Brain pericyte (primary cell): ENCODE measurements around the gene KATNA1.
"Not testable (repeated sequence)": the region's sequence is repeated elsewhere in the genome, so short reads cannot be mapped to it uniquely, and the experiment has no call there.

Experiments
- DNase-seq: peaks from one replicate; pipeline ENCODE4 v3.0.0-alpha.2; 2012; ENCODE audit warnings: low read depth, low spot score

Gene KATNA1

DNA sequence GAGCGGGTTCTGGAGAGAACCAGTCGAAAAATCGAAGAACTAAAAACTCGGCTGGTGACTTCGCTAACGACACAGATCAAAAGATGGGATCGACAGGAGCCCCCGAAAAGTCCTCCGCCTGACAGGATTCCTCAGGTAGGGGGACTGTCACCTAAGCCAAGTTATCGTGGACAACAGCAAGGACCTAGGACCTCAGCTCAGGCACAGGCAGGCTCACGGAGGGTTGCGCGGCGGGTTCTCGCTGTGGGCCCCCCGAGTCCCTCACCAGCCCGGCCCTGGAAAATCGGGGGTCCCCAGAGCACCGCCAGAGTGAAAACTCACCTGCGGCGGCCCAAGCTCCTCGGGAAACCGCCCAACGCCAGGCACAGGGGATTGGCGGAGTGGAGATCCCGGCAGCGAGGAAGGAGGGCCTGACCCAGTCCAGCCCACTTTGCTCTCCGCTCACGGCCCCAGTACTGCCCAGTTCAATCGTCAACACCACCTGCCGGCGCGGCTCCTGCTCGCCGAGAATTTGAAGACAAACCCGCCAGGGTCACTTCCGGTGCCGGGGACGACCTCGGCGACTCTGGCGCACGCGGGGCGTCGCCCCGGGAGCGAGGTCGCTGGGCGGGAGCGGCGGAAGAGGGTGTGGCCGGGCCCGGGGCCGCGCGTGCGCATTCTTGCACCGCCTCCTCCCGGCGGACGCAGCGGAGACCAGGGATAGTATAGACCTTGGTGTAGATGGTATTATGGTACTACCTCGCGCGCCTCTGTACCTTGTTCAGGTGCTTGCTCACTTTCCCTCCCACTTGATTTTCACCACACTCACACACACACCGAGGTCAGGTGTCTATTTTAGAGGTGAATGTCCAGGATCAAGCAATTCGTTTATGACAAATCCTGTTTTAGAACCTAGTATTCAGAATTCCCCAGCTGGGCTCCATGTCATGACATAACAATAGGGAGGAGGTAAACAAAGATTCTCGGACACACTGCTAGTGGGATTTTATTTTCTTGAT lies at the start of gene KATNA1:
TSS of gene KATNA1 (minus strand) at position 567 of the 998 bp plus-strand sequence. CDS start 10,167 bp downstream, outside the sequence.
- peak; percentile 27 for DNase-seq

DNA sequence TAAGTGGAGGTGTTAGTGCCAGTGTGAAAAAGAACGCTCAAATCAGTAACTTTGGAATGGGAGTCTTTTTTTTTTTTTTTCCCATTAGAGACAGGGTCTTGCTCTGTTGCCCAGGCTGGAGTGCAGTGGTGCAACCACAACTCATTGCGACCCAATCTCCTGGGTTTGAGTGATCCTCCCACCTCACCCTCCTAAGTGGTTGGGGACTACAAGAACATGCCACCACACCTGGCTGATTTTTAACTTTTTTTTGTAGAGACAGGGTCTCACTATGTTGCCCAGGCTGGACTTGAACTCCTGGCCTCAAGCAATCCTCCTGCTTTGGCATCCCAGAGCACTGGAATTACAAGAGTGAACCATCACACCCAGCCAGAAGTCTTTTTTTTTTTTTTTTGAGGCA lies 49.7 kb upstream of the KATNA1 start:
- DNase-seq, result no peak

DNA sequence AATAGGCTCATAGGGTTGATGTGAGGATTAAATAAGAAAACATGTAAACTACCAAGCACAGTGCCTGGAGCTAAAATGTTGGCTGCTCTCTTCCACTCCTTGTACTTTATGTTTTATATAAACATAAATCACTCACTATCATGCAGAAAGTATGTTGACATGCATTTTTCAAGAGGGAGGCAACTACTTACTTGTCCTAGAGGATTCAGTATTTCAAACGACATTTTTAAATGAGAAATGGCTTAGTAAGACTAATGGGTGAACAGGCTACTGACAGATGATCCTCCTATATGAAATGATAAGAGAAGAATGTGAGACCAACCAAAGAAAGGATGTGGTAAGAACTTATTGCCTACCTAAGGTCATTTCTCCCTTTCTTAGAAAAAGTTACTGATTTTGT lies 48.4 kb upstream of the KATNA1 start:
- DNase-seq, result no peak

DNA sequence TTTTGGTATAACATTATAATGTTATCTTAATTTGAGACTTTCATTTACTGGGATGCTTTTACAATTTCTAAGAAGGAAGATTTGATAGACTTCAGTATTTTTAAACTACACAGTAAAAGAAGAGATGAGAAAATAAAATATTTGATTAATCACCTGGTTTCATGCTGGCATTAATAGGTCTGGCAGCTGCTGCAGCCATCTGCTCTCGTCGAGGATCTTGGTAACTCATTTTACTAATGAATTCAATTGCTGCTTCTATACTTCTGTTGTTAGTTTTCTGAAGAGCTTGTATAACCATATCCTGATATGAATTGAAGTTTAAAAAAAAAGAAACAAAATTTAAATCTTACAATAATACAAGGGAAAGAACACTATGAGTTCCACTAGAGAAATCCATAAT lies 46.4 kb upstream of the KATNA1 start:
- no peak for DNase-seq

DNA sequence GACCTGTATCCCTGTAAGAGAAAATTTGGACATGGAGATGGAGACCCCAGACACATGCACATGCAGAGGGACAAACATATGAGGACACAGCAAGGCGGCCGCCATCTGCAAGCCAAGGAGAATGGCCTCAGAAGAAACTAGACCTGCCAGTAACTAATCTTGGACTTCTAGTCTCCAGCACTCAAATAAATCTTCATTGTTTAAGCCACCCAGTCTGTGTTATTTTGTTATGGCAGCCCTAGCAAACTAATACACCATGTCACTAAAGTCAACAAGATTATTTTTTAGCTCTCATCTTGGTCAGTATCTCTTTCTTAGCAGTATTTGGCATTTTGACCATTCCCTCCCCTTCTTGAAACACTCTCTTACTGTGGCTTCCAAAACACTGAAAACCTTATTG lies 42.7 kb upstream of the KATNA1 start:
- no peak for DNase-seq

DNA sequence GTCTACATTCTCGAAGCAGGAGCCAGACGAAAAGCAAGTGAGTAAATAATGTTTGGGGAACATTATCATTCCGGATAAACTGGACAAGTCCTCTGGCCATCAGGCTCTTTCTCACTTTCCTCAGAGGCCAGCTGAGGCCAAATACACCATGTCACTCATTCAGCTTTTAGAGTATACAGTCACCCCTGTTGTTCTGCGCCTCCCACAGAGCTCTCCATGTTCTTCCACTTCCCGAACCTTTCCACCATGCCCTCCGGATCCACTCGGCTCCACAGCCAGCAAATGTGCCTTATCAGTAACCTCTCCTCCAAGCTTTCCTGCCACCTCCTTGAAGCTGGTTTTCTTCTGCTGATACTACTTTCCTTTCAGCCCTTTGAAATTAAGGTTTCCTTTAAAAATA lies 37.7 kb upstream of the KATNA1 start:
- no peak for DNase-seq

DNA sequence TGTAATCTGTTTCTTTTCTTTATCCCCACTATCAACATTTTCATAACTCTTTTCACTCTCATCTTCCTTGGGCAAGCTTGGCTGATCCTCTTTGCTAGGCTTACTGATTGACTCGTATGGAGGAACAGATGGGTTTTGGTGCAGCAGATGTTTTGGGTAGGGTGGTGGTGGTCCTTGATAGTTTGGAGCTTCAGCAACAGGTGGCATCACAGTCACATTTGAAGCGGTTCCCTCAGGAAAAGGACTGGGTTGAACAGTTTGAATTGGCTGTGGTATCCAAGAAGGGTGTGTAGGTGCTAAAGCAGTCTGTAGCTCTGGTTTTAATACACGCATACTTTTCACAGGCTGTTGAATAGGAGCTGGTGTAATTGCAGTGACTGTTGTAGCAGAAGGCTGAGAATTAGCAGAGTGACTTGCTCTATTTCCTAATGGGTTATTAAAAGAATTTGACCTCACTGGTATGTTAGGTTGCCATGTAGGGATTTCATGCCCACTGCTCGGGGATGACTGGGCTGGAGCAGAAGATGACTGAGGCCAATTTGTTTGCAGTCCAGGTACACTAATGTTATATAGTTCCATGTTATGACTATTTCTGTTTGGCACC lies 34.8 kb upstream of the KATNA1 start:
- no peak for DNase-seq

DNA sequence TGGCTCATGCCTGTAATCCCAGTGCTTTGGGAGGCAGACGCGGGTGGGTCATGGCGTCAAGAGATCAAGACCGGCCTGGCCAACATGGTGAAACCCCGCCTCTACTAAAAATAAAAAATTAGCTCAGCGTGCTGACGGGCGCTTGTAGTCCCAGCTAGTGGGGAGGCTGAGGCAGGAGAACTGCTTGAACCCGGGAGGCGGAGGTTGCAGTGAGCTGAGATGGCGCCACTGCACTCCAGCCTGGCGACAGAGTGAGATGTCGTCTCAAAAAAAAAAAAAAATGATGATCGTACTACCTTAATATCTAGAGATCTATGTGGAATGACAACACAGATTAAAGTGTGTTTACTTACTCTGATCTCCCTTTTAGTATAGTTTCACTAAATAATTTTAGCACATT lies 33.3 kb upstream of the KATNA1 start:
- not testable (repeated sequence) for DNase-seq

DNA sequence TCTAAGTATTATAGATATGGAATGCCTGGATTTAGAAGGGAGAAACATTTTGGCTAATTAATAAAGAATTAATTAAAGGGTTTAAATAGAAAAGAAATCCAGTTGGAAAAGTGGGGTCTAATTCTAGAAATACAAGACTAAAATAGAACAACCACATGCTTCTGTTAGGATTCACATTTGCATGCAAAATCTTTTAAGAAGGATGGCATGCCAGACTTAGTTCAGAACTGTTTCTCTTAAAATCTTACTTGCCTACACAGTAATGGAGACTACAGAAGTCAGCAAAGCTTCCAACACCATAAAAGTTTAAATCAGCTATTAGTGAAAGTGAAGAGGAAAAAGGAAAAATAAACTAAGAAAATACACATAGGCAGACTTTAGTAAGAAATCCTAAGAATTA lies 32.7 kb upstream of the KATNA1 start:
- DNase-seq, result no peak

DNA sequence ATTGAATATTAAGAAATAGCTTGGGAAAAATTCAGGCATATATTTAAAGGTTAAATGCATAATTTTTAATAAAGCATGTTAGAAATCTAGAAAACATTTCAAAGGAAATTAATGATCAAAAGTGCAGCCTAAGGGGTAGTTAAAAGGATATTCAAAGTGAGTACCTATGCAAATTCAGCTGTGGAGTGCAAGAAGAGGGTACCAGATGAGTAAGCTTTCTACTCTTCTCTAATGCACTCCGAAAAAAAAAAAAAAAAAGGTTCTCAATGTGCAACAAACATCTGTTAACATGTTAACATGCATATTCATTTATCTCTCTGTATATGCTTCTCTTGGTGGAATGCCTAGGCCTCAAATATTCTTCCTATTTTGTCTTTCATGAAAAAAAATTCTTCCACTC lies 32.0 kb upstream of the KATNA1 start:
- DNase-seq, result no peak

DNA sequence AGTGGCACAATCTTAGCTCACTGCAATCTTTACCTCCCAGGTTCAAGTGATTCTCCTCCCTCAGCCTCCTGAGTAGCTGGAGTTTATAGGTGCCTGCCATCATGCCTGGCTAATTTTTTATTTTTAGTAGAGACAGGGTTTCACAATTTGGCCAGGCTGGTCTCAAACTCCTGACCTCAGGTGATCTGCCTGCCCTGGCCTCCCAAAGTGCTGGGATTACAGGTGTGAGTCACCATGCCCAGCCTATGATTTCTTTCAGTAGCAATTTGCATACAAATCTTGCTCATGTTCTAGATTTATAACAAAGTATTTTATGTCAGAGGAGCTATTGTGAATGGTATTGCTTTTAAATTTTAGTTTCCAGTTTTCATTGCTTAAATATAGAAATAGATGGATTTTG lies 23.8 kb upstream of the KATNA1 start:
- not testable (repeated sequence) for DNase-seq

DNA sequence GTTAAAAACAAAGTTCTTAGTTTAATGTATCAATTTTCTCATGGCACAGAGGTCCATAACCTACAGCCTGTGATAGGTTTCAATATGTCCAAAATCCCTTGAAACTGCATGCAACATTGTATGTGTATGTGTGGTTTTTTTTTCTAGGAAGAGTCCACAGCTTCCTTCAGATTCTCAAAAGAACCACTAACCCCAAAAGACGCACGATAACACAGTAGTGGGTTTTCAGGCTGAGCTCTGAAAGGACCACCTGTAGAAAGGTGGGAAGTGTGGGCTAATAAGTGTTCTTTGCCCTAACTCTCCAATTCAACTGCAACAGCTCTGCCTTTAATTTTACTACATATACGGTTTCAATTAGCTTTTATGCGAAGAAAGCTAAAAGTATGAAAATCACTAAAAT lies 11.5 kb upstream of the KATNA1 start:
- no peak for DNase-seq

DNA sequence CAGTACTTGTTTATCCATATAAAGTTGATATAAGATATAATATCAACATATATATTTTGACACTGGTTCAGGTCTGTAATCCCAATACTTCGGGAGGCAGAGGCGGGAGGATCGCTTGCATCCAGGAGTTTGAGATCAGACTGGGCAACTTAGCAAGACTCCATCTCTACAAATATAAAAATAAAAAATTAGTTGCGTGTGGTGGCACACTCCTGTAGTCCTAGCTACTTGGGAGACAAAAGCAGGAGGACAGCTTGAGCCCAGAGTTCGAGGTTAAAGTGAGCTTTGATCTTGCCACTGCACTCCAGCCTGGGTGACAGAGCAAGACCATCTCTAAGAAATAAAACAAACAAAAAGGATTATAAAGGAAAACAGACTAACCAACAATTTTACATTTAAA lies 8.9 kb upstream of the KATNA1 start:
- no peak for DNase-seq

DNA sequence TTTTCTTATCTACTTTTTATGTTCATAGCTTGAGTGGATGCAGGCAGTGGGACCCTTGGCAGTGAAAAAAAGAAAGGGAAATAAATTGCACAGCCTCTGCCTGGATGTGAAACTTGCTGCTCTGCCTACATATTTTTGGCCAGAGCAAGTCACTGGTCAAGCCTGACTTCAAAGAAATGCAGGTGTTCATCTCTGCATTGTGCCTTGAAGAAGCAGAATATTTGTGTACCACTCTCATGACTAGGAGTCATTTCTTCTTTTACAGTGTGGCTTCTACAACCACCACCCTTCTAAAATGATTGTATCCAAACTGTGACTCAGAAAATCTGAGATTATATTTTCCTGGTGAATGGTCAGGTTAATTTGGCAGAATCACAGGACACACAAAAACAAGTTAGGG lies 2.5 kb upstream of the KATNA1 start:
- DNase-seq, result no peak

DNA sequence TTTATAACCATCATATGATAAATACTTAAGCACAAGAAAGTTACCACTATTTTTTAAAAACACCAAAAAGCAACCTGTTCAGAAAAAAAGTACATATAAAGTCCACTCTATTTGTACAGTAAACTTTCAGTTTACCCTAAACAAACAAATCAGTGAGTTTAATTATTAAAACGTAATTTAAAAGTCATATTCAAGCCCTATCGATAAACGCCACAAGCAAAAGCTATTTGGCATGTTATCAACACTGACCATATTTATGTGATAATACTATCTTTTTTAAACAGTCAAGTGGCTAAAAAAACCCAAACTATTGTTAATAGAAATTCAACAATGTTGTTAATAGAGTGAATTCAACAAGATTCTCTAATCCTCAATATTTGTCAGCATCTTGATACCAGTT lies 1.9 kb downstream of the KATNA1 start:
- DNase-seq, result no peak

DNA sequence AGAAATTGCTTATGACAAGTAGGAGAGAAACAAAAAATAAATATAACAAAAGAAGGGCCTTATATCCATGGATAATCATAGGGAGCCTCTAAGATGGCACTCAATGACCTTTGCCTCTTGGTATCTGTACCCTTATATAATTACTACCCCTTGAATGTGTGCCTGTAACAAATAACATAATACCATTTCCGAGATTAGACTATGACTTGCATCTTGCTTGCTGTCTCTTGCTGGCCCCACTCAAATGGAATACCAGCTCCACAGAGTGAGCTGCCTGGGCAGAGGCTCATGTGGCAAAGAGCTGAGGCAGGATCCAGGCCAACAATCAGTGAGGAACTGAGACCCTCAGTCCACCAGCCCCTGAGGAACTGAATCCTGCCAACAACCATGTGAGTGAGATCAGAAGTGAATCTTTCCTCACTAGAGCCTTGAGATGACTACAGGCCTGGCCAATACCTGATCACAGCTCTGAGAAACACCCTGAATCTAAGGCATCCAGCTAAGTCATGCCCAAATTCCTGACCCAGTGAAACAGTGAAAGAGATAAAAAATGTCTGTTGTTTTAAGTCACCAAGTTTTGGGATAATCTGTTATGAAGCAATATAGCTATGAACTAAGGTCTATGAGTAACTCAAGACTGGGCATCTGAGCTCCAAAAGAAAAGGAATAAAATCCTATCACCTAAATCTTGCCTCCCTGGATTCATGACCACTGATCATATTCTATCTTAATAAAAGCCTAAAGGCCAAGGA lies 5.5 kb downstream of the KATNA1 start:
- DNase-seq, result no peak

DNA sequence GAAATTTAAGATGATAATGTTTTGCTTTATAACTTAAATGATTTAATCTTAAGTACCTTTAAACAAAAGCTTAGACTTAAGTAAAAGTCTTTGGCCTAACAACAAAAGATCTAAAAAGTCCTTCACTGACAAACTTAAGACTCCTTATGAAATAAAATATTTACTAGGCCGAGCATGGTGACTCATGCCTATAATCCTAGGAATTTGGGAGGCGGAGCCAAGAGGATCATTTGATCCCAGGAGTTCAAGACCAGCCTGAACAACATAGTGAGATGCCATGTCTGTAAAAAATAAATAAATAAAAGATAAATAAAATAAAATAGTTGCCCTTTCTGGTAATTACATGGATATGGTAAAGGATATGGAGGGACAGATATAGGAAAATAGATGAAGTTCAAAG lies 12.4 kb downstream of the KATNA1 start:
- no peak for DNase-seq

DNA sequence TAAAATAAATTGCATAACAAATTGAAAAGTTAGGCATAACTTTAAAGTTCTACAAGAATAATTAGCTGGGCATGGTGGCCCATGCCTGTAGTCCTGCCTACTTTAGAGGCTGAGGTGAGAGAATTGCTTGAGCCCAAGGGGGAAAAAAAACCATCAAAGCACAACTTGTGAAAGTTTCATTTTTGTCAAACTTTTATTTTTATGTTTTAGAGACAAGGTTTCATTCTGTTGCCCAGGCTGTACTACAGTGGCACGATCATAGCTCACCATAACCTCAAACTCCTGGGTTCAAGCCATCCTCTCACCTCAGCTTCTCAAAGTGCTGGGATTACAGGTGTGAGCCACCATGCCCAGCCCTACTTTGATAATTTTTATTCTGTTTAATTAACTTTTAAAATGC lies 14.2 kb downstream of the KATNA1 start:
- no peak for DNase-seq

DNA sequence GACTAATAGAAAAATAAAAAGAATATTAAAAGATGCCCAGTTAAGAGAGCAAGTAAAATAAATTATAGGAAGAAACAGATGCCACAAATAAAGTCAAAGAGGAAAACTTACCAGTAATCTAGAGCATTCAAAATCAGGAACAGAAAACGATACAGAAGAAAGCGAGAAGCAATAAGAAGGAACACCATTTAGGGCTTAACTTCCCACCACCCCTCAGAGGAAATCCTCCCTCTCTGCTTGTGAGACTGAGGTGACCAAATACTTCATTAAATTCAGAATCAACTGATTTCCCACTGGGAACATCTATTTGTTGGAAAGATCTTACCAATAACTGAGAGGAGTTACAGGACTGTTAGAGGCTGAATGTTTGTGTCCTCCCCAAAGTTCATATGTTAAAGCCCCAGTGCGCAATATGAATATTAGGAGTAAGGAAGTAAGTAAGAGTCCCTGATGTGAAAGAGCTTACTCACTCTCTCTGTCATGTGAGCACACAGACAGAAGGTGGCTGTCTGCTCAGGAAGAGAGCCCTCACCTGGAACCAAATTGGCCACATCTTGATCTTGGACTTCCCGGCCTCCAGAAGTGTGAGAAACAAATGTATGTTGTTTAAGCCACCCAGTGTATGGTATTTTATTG lies 19.5 kb downstream of the KATNA1 start:
- no peak for DNase-seq

DNA sequence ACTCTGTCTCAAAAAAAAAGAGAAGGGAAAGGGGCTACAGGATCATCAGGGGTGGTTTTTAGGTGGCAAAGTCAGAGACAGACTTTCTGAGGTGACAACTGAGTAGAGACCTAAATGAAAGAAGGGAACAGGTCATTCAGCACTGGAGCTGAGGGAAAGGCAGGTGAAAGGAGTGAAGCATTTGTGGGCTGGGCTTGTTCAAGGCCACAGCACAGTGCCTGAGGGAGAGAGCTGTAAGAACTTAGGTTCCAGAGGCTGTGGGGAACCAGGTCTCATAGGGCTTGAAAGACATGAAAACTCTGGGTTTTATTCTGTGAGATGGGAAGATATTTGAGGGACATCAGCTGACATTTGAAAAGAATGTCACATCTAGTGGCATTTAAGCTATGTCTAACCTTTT lies 20.8 kb downstream of the KATNA1 start:
- DNase-seq, result no peak

DNA sequence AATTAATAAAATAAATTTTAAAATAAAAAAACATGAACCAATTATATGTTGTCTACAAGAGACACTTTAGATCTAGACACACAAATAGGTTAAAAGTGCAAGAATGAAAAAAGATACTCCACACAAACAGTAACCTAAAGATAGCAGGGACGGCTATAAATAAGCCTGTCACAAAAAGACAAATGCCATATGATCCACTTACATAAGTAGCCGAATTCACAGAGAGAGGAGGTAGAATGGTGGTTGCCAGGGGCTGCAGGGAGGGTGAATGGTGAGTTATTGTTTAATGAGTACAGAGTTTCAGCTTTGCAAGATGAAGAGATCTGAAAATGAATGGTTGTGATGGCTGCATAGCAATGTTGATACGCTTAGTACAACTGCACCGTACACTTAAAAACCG lies 32.7 kb downstream of the KATNA1 start:
- DNase-seq, result no peak

DNA sequence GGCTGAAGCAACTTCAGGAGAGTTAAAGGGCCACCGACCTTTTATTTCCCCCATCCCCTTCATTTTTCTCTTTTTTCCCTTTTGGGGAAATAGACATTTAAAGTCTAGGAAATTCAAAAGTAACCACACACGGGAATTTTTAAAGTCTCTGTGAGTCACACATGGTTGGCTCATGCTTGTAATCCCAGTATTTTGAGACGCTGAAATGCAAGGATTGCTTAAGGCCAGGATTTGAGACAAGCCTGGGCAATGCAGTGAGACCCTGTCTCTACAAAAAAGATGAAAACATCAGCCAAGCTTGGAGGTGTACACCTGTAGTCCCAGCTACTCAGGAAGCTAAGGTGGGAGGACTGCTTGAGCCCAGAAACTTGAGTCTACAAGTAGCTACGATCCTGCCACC lies 34.2 kb downstream of the KATNA1 start:
- DNase-seq, result no peak
